ENCODE data around the gene NAT14.

The NAT14 gene

GRCh38 chr19:55453511-55454260 is 31.3 kb upstream of the NAT14 start:
- no peak for DNase-seq

GRCh38 chr19:55454787-55455243 is 30.2 kb upstream of the NAT14 start:
- DNase-seq: peak; percentile 56

GRCh38 chr19:55455576-55456235 is 29.3 kb upstream of the NAT14 start:
- DNase-seq: no peak

- DNase-seq: no peak
These were observed 28.6 kb upstream of the NAT14 start for GRCh38 chr19:55456347-55456746.

- no peak for DNase-seq
These were observed 27.1 kb upstream of the NAT14 start for GRCh38 chr19:55457683-55458457.

- DNase-seq: no peak
These were observed 25.4 kb upstream of the NAT14 start for GRCh38 chr19:55459551-55459949.

GRCh38 chr19:55459950-55460657 is 24.9 kb upstream of the NAT14 start:
- DNase-seq: peak; percentile 8

GRCh38 chr19:55460670-55461258 is 24.2 kb upstream of the NAT14 start:
- peak; percentile 71 for DNase-seq

- peak; percentile 100 for DNase-seq
These were observed 23.6 kb upstream of the NAT14 start, which contains the start of gene ISOC2 for GRCh38 chr19:55461259-55461973. ISOC2 (minus strand) TSS chr19:55461642; CDS start chr19:55456486, 5,156 bp downstream.

GRCh38 chr19:55461974-55462626 is 22.9 kb upstream of the NAT14 start:
- peak; percentile 36 for DNase-seq

- no peak for DNase-seq
These were observed 22.3 kb upstream of the NAT14 start for GRCh38 chr19:55462722-55463121.

- DNase-seq: no peak
These were observed 21.4 kb upstream of the NAT14 start for GRCh38 chr19:55463583-55464031.

- no peak for DNase-seq
These were observed 20.8 kb upstream of the NAT14 start for GRCh38 chr19:55464039-55464661.

GRCh38 chr19:55464662-55465054 is 20.3 kb upstream of the NAT14 start, which contains the start of gene C19orf85:
C19orf85 (minus strand) TSS chr19:55464751; CDS start chr19:55464554, 197 bp downstream.
- DNase-seq: no peak

GRCh38 chr19:55465460-55466240 is 19.3 kb upstream of the NAT14 start:
- no peak for DNase-seq

- DNase-seq: no peak
These were observed 18.8 kb upstream of the NAT14 start for GRCh38 chr19:55466241-55466614.

- DNase-seq: peak; percentile 64
These were observed 17.5 kb upstream of the NAT14 start for GRCh38 chr19:55467236-55468053.

GRCh38 chr19:55468054-55468393 is 17.0 kb upstream of the NAT14 start:
- no peak for DNase-seq

GRCh38 chr19:55471266-55471665 is 13.7 kb upstream of the NAT14 start:
- DNase-seq: no peak
